OCI-LY1 (cell line): ENCODE data around the gene EEF1G.

ENCODE experiments used
- EZH2 ChIP-seq: fragments of 200-600 bp; sonication (generic), shearing (Covaris generic); IDR thresholded peaks from 2 replicates; pipeline ENCODE4 v1.8.0; 2017; ENCODE audit warnings: borderline replicate concordance, mixed run types, mild to moderate bottlenecking, antibody characterized with exemption, low read length, moderate library complexity, mixed read lengths
- TF ChIP-seq, protein P1 (sequence below): fragments of 200-600 bp; sonication (generic), shearing (Covaris generic); IDR thresholded peaks from 2 replicates; pipeline ENCODE4 v1.5.1; 2017; ENCODE audit warnings: mild to moderate bottlenecking, antibody characterized with exemption, low read length, moderate library complexity, mixed read lengths

DNA sequence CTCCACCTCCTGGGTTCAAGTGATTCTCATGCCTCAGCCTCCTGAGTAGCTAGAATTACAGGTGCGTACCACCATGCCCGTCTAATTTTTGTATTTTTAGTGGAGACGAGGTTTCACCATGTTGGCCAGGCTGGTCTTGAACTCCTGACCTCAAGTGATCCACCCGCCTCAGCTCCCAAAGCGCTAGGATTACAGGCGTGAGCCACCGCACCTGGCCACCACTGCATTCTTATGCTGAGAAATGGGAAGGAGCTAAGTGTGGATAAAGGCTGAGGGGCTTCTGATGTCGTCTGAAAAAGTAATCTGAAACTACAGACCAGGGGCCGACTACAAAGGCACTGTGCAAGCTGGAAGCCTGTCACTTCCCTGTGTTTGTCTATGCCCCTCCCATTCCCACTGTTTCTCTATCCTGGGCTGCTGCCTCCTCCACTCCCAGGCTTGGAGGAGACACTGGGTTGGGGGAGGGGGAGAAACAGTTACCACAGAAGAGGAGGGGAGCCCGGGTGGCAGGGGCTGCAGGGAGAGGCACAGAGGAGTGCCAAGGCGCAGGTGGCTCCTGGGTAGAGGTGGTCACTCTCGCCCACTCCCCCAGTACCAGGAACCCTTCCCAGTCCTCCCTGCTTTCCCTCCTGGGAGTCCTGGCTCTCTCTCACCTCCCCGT lies 30.9 kb upstream of the EEF1G start:
- TF ChIP-seq EZH2: no peak
- TF ChIP-seq, protein P1, sequence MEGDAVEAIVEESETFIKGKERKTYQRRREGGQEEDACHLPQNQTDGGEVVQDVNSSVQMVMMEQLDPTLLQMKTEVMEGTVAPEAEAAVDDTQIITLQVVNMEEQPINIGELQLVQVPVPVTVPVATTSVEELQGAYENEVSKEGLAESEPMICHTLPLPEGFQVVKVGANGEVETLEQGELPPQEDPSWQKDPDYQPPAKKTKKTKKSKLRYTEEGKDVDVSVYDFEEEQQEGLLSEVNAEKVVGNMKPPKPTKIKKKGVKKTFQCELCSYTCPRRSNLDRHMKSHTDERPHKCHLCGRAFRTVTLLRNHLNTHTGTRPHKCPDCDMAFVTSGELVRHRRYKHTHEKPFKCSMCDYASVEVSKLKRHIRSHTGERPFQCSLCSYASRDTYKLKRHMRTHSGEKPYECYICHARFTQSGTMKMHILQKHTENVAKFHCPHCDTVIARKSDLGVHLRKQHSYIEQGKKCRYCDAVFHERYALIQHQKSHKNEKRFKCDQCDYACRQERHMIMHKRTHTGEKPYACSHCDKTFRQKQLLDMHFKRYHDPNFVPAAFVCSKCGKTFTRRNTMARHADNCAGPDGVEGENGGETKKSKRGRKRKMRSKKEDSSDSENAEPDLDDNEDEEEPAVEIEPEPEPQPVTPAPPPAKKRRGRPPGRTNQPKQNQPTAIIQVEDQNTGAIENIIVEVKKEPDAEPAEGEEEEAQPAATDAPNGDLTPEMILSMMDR: no peak
